ENCODE results near the gene PRDX6.
"Not testable (repeated sequence)": the region's sequence is repeated elsewhere in the genome, so short reads cannot be mapped to it uniquely, and the experiment has no call there.

Gene PRDX6

GRCh38 chr1:173447224-173447623 is 29.9 kb upstream of the PRDX6 start:
- H3K27ac Mint-ChIP-seq: no peak overlapping the region
- H3K9me3 Mint-ChIP-seq: peaks cover 11 to 15% of the 10 kb centered on the region in 2 donors
- peaks cover 27 to 58% of the 10 kb centered on the region in 2 donors for H3K36me3 Mint-ChIP-seq
- no peaks in the 10 kb centered on the region for H3K27me3 Mint-ChIP-seq
- peaks cover 12 to 25% of the 10 kb centered on the region in 2 donors for H3K4me1 Mint-ChIP-seq
- DNase-seq (no peak), ATAC-seq (replicated peaks) (peak; percentile 59 to 63)
- no peak overlapping the region for H3K4me3 Mint-ChIP-seq

- DNase-seq (no peak), ATAC-seq (replicated peaks) (no peak)
- no peaks in the 10 kb centered on the region for H3K27me3 Mint-ChIP-seq
- peaks cover 11 to 25% of the 10 kb centered on the region in 2 donors for H3K4me1 Mint-ChIP-seq
- peaks cover 27 to 51% of the 10 kb centered on the region in 2 donors for H3K36me3 Mint-ChIP-seq
- H3K9me3 Mint-ChIP-seq: peaks cover 7 to 15% of the 10 kb centered on the region in 2 donors
- H3K27ac Mint-ChIP-seq: no peak overlapping the region
- H3K4me3 Mint-ChIP-seq: no peak overlapping the region
Observed at GRCh38 chr1:173448945-173449344, 28.2 kb upstream of the PRDX6 start.

- no peak for ATAC-seq (replicated peaks)
- Mint-ChIP-seq H3K27me3 (no peaks in the 10 kb centered on the region), H3K36me3 (peaks cover 31 to 42% of the 10 kb centered on the region in 2 donors), H3K27ac (peak overlapping the region; percentile 44), H3K4me1 (peaks cover 2 to 14% of the 10 kb centered on the region in 2 donors), H3K9me3 (peaks cover 2 to 7% of the 10 kb centered on the region in 2 donors), H3K4me3 (no peak overlapping the region)
- no peak for DNase-seq
Observed at GRCh38 chr1:173451981-173452380, 25.2 kb upstream of the PRDX6 start.

GRCh38 chr1:173453982-173454381 is 23.2 kb upstream of the PRDX6 start:
- H3K4me3 Mint-ChIP-seq: no peak overlapping the region
- no peaks in the 10 kb centered on the region for H3K27me3 Mint-ChIP-seq
- peaks cover 20 to 35% of the 10 kb centered on the region in 2 donors for H3K36me3 Mint-ChIP-seq

GRCh38 chr1:173454966-173455524 is 22.1 kb upstream of the PRDX6 start:
- peaks cover 15 to 37% of the 10 kb centered on the region in 2 donors for H3K36me3 Mint-ChIP-seq
- no peaks in the 10 kb centered on the region for H3K9me3 Mint-ChIP-seq
- ATAC-seq (replicated peaks): no peak
- peaks cover 0 to 2% of the 10 kb centered on the region in 2 donors for H3K4me1 Mint-ChIP-seq
- H3K27ac Mint-ChIP-seq: no peak overlapping the region
- no peaks in the 10 kb centered on the region for H3K27me3 Mint-ChIP-seq
- H3K4me3 Mint-ChIP-seq: no peak overlapping the region
- no peak for DNase-seq

More at GRCh38 chr1:173453982-173454381, 23.2 kb upstream of the PRDX6 start:
- DNase-seq (no peak), ATAC-seq (replicated peaks) (no peak)
- no peaks in the 10 kb centered on the region for H3K9me3 Mint-ChIP-seq
- H3K27ac Mint-ChIP-seq: peak overlapping the region; percentile 5
- H3K4me1 Mint-ChIP-seq: peaks cover 0 to 8% of the 10 kb centered on the region in 2 donors

- DNase-seq: no peak
- Mint-ChIP-seq H3K27ac (no peak overlapping the region), H3K36me3 (peaks cover 36 to 61% of the 10 kb centered on the region in 2 donors), H3K27me3 (no peaks in the 10 kb centered on the region), H3K4me1 (peaks cover 6% of the 10 kb centered on the region in 2 donors), H3K9me3 (peaks cover 9 to 11% of the 10 kb centered on the region in 2 donors), H3K4me3 (no peak overlapping the region)
- no peak for ATAC-seq (replicated peaks)
Observed at GRCh38 chr1:173459885-173460284, 17.2 kb upstream of the PRDX6 start.

- not testable (repeated sequence) for DNase-seq; H3K27me3 Mint-ChIP-seq; ATAC-seq (replicated peaks); H3K27ac Mint-ChIP-seq; H3K4me3 Mint-ChIP-seq
- H3K36me3 Mint-ChIP-seq: peaks cover 31 to 68% of the 10 kb centered on the region in 2 donors
- H3K4me1 Mint-ChIP-seq: peaks cover 6 to 11% of the 10 kb centered on the region in 2 donors
- peaks cover 13 to 15% of the 10 kb centered on the region in 2 donors for H3K9me3 Mint-ChIP-seq
Observed at GRCh38 chr1:173462666-173463065, 14.5 kb upstream of the PRDX6 start.

- not testable (repeated sequence) for H3K4me3 Mint-ChIP-seq; H3K27ac Mint-ChIP-seq; DNase-seq; ATAC-seq (replicated peaks); H3K27me3 Mint-ChIP-seq
- Mint-ChIP-seq H3K36me3 (peaks cover 36 to 70% of the 10 kb centered on the region in 2 donors), H3K9me3 (peaks cover 15 to 16% of the 10 kb centered on the region in 2 donors), H3K4me1 (peaks cover 6 to 11% of the 10 kb centered on the region in 2 donors)
Observed at GRCh38 chr1:173464185-173464584, 12.9 kb upstream of the PRDX6 start.

- no peak for DNase-seq
- Mint-ChIP-seq H3K27ac (no peak overlapping the region), H3K4me3 (no peak overlapping the region), H3K36me3 (peaks cover 46 to 80% of the 10 kb centered on the region in 2 donors), H3K4me1 (peaks cover 6 to 9% of the 10 kb centered on the region in 2 donors), H3K27me3 (no peaks in the 10 kb centered on the region), H3K9me3 (peaks cover 20 to 30% of the 10 kb centered on the region in 2 donors)
- ATAC-seq (replicated peaks): no peak
Observed at GRCh38 chr1:173467426-173467825, 9.7 kb upstream of the PRDX6 start.

- Mint-ChIP-seq H3K36me3 (peaks cover 42 to 65% of the 10 kb centered on the region in 2 donors), H3K4me3 (no peak overlapping the region), H3K27me3 (no peaks in the 10 kb centered on the region), H3K27ac (no peak overlapping the region), H3K9me3 (peaks cover 9 to 21% of the 10 kb centered on the region in 2 donors), H3K4me1 (peaks cover 9 to 11% of the 10 kb centered on the region in 2 donors)
- no peak for ATAC-seq (replicated peaks)
- DNase-seq: no peak
Observed at GRCh38 chr1:173469656-173470055, 7.5 kb upstream of the PRDX6 start.

GRCh38 chr1:173470608-173471007 is 6.5 kb upstream of the PRDX6 start:
- peaks cover 5 to 19% of the 10 kb centered on the region in 2 donors for H3K9me3 Mint-ChIP-seq
- ATAC-seq (replicated peaks) (no peak), DNase-seq (no peak)
- no peak overlapping the region for H3K27ac Mint-ChIP-seq
- peaks cover 10 to 18% of the 10 kb centered on the region in 2 donors for H3K4me1 Mint-ChIP-seq
- H3K36me3 Mint-ChIP-seq: peaks cover 41 to 57% of the 10 kb centered on the region in 2 donors
- no peak overlapping the region for H3K4me3 Mint-ChIP-seq
- no peaks in the 10 kb centered on the region for H3K27me3 Mint-ChIP-seq

- H3K27me3 Mint-ChIP-seq: no peaks in the 10 kb centered on the region
- no peak overlapping the region for H3K4me3 Mint-ChIP-seq
- no peak overlapping the region for H3K27ac Mint-ChIP-seq
- ATAC-seq (replicated peaks) (no peak), DNase-seq (no peak)
- peaks cover 22 to 32% of the 10 kb centered on the region in 2 donors for H3K4me1 Mint-ChIP-seq
- H3K36me3 Mint-ChIP-seq: peaks cover 32 to 36% of the 10 kb centered on the region in 2 donors
- H3K9me3 Mint-ChIP-seq: peaks cover 5 to 14% of the 10 kb centered on the region in 2 donors
Observed at GRCh38 chr1:173473599-173474011, 3.5 kb upstream of the PRDX6 start.

GRCh38 chr1:173474097-173474779 is 2.9 kb upstream of the PRDX6 start:
- H3K36me3 Mint-ChIP-seq: peaks cover 31 to 32% of the 10 kb centered on the region in 2 donors
- no peak for DNase-seq
- peaks cover 22 to 37% of the 10 kb centered on the region in 2 donors for H3K4me1 Mint-ChIP-seq
- H3K9me3 Mint-ChIP-seq: peaks cover 5 to 13% of the 10 kb centered on the region in 2 donors
- H3K4me3 Mint-ChIP-seq: no peak overlapping the region
- H3K27ac Mint-ChIP-seq: no peak overlapping the region
- H3K27me3 Mint-ChIP-seq: no peaks in the 10 kb centered on the region
- ATAC-seq (replicated peaks): no peak

GRCh38 chr1:173474780-173475421 is 2.2 kb upstream of the PRDX6 start:
- peaks cover 3 to 12% of the 10 kb centered on the region in 2 donors for H3K9me3 Mint-ChIP-seq
- peaks cover 25 to 44% of the 10 kb centered on the region in 2 donors for H3K4me1 Mint-ChIP-seq
- H3K27ac Mint-ChIP-seq; ATAC-seq (replicated peaks); H3K27me3 Mint-ChIP-seq; H3K4me3 Mint-ChIP-seq; DNase-seq: not testable (repeated sequence)
- peaks cover 28 to 30% of the 10 kb centered on the region in 2 donors for H3K36me3 Mint-ChIP-seq
